HEK293 (cell line): ENCODE results near the gene CAMKMT.

Experiments used
- CTCF ChIA-PET: fragments of 350-600 bp; formaldehyde crosslinking; extraction: SDS; loops from one replicate; lab custom pipeline; 2021; ENCODE audit warnings: antibody characterized with exemption; lab: Yijun Ruan, JAX
- POLR2A ChIA-PET: fragments of 300-600 bp; formaldehyde crosslinking; extraction: SDS; loops from one replicate; lab custom pipeline; 2020; ENCODE audit warnings: antibody characterized with exemption, inconsistent platforms; lab: Yijun Ruan, JAX
- H3K27ac ChIP-seq: fragments of 200-500 bp; sonication (Bioruptor generic); 2 replicates; pipeline ENCODE4 v1.5.1; 2014; ENCODE audit warnings: low read depth, low read length, control low read depth, inconsistent platforms; ENCODE audit errors: extremely low read depth
- H3K36me3 ChIP-seq, 2 experiments: fragments of 200-500 bp in 1 of 2; sonication (Bioruptor generic) in 1 of 2; 1 replicate in 1 of 2; 2 replicates in 1 of 2; pipeline ENCODE4 v1.5.1; 2014 to 2017; ENCODE audit warnings: inconsistent platforms in 2 of 2, low read length in 2 of 2; ENCODE audit not compliant: control insufficient read depth in 2 of 2, insufficient read depth in 1 of 2
- H3K4me1 ChIP-seq: fragments of 200-500 bp; sonication (Bioruptor generic); 2 replicates; pipeline ENCODE4 v1.5.1; 2014; ENCODE audit warnings: mild to moderate bottlenecking, low read length, inconsistent platforms; ENCODE audit not compliant: control insufficient read depth, insufficient read depth
- H3K4me3 ChIP-seq: 2 replicates; pipeline ENCODE4 v1.5.1; 2011; ENCODE audit warnings: low read depth, mild to moderate bottlenecking, control low read depth, low read length, moderate library complexity
- H3K9me3 ChIP-seq: fragments of 200-500 bp; sonication (Bioruptor generic); 2 replicates; pipeline ENCODE4 v1.5.1; 2014; ENCODE audit warnings: low read depth, low read length, inconsistent platforms; ENCODE audit not compliant: control insufficient read depth, insufficient read depth
- GLI2 ChIP-seq: fragments of 450-650 bp; formaldehyde crosslinking; IDR thresholded peaks from 2 replicates; pipeline ENCODE4; 2017; ENCODE audit warnings: missing biosample characterization, missing genetic modification characterization, low read depth, borderline replicate concordance
- IKZF3 ChIP-seq: fragments of 450-650 bp; IDR thresholded peaks from 2 replicates; pipeline ENCODE4 v1.5.0; 2018; ENCODE audit warnings: missing biosample characterization, mild to moderate bottlenecking, missing genetic modification characterization, moderate library complexity
- SP3 ChIP-seq: fragments of 450-650 bp; formaldehyde crosslinking; IDR thresholded peaks from 2 replicates; pipeline ENCODE4 v1.5.1; 2016; ENCODE audit warnings: missing biosample characterization, missing genetic modification characterization
- SP7 ChIP-seq: fragments of 450-650 bp; formaldehyde crosslinking; IDR thresholded peaks from 2 replicates; pipeline ENCODE4 v1.5.1; 2016; ENCODE audit warnings: missing biosample characterization, missing genetic modification characterization
- ZBTB17 ChIP-seq: fragments of 450-650 bp; formaldehyde crosslinking; IDR thresholded peaks from 2 replicates; pipeline ENCODE4 v1.5.1; 2016; ENCODE audit warnings: missing biosample characterization, missing genetic modification characterization
- ZFHX2 ChIP-seq: fragments of 450-650 bp; formaldehyde crosslinking; conservative IDR thresholded peaks from 2 replicates; pipeline ENCODE4 v1.5.1; 2016; ENCODE audit warnings: missing biosample characterization, missing genetic modification characterization
- ZIC2 ChIP-seq: fragments of 450-650 bp; formaldehyde crosslinking; IDR thresholded peaks from 2 replicates; pipeline ENCODE4 v1.5.1; 2016; ENCODE audit warnings: missing biosample characterization, missing genetic modification characterization
- ZNF335 ChIP-seq: fragments of 450-650 bp; formaldehyde crosslinking; conservative IDR thresholded peaks from 2 replicates; pipeline ENCODE4 v1.5.1; 2016; ENCODE audit warnings: missing biosample characterization, missing genetic modification characterization
- ZNF560 ChIP-seq: fragments of 450-650 bp; formaldehyde crosslinking; IDR thresholded peaks from 2 replicates; pipeline ENCODE4 v1.5.1; 2017; ENCODE audit warnings: missing biosample characterization, missing genetic modification characterization, borderline replicate concordance
- ZNF600 ChIP-seq: fragments of 450-650 bp; formaldehyde crosslinking; IDR thresholded peaks from 2 replicates; pipeline ENCODE4 v1.5.1; 2016; ENCODE audit warnings: missing biosample characterization, missing genetic modification characterization
- ZNF610 ChIP-seq: fragments of 450-650 bp; formaldehyde crosslinking; IDR thresholded peaks from 2 replicates; pipeline ENCODE4 v1.5.1; 2016; ENCODE audit warnings: missing biosample characterization, missing genetic modification characterization, borderline replicate concordance
- ZNF837 ChIP-seq: fragments of 450-650 bp; formaldehyde crosslinking; IDR thresholded peaks from 2 replicates; pipeline ENCODE4 v1.5.1; 2016; ENCODE audit warnings: missing biosample characterization, missing genetic modification characterization
- ZSCAN23 ChIP-seq: fragments of 450-650 bp; formaldehyde crosslinking; IDR thresholded peaks from 2 replicates; pipeline ENCODE4 v1.5.1; 2016; ENCODE audit warnings: missing biosample characterization, missing genetic modification characterization
- TF ChIP-seq, protein P1 (sequence below): fragments of 450-650 bp; formaldehyde crosslinking; conservative IDR thresholded peaks from 2 replicates; pipeline ENCODE4 v1.5.1; 2016; ENCODE audit warnings: low read depth, missing biosample characterization, missing genetic modification characterization
- TF ChIP-seq, protein P2 (sequence below): fragments of 450-650 bp; formaldehyde crosslinking; optimal IDR thresholded peaks from 2 replicates; pipeline ENCODE3; 2016; ENCODE audit warnings: missing biosample characterization, mild to moderate bottlenecking, missing genetic modification characterization
- TF ChIP-seq, protein P3 (sequence below): sonication (generic); formaldehyde crosslinking; IDR thresholded peaks from 2 replicates; pipeline ENCODE4 v1.8.1; 2022; ENCODE audit warnings: mild to moderate bottlenecking, moderate library complexity, missing genetic modification reagents
- TF ChIP-seq, protein P4 (sequence below): fragments of 450-650 bp; formaldehyde crosslinking; IDR thresholded peaks from 2 replicates; pipeline ENCODE4 v1.5.1; 2017; ENCODE audit warnings: missing biosample characterization, mild to moderate bottlenecking, missing genetic modification characterization, moderate library complexity
- TF ChIP-seq, protein P5 (sequence below): fragments of 450-650 bp; formaldehyde crosslinking; IDR thresholded peaks from 2 replicates; pipeline ENCODE4 v1.5.1; 2016; ENCODE audit warnings: missing biosample characterization, missing genetic modification characterization
- TF ChIP-seq, protein P6 (sequence below): fragments of 450-650 bp; formaldehyde crosslinking; IDR thresholded peaks from 2 replicates; pipeline ENCODE4 v1.5.1; 2016; ENCODE audit warnings: missing biosample characterization, missing genetic modification characterization
- TF ChIP-seq, protein P7 (sequence below): fragments of 450-650 bp; formaldehyde crosslinking; IDR thresholded peaks from 2 replicates; pipeline ENCODE4 v1.5.1; 2016; ENCODE audit warnings: missing biosample characterization, missing genetic modification characterization

The CAMKMT gene

DNA sequence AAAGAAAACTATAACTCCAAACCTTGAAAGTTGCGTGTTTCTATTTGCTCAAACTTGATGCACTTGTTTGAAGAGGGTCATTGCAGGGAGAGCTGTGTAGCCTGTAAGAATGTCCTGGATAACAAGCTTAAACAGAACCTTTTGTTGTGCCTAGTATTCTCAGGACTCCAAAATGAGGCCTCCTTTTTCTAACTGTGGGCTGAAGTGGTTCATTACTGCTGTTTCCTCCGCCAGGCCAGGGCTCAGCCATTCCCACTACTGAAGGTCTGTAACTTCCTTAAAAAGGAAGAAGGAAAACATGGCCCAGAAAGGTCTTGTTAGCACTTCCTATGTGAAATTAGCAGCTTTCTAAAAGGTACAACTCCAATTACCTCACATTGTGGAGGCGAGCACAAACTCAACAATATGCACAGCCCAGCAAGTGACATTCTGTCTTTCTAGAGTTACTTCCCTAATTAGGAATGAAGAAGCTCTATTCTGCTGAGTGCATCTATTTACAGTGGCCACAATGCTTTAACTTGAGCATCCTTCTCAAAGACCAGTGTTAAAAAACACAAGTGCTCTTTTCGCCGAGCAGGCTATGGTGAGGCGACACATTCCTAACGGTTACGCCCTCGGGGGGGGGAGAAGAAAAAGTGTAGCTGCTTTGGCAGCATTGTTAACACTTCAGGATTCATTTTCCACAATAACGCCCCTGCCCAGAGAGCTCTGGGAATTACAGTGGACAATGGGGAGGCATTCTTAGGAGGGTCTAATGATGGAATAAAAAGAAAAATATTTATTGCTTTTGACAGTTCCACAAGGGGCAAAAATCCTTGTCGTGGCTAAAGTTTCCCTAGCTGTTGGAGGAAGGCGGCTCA, 442.9 kb downstream of the CAMKMT start:
- Histone ChIP-seq H3K9me3 (no peaks in the 10 kb centered on the region), H3K4me3 (no peak overlapping the region), H3K27ac (no peak overlapping the region), H3K4me1 (no peaks in the 10 kb centered on the region), H3K36me3 (no peaks in the 10 kb centered on the region)
- ChIA-PET CTCF (interaction anchor here (0.6 to 0.7 kb wide), 2 partner anchors 103 to 1041 kb away, joined by 3 read pairs; no protein-coding TSS in a partner anchor), POLR2A (no interaction called here)
- TF ChIP-seq ZNF560 (no peak), ZSCAN23 (tag by site-specific recombination) (no peak), ZNF610 (no peak), ZBTB17 (no peak), ZNF335 (tag by site-specific recombination) (no peak), GLI2 (tag by site-specific recombination) (no peak), ZIC2 (tag by site-specific recombination) (no peak), SP3 (no peak), ZFHX2 (tag by site-specific recombination) (no peak), IKZF3 (no peak), SP7 (tag by site-specific recombination) (no peak), ZNF837 (tag by site-specific recombination) (no peak), ZNF600 (tag by site-specific recombination) (no peak)
- TF ChIP-seq, protein P1, sequence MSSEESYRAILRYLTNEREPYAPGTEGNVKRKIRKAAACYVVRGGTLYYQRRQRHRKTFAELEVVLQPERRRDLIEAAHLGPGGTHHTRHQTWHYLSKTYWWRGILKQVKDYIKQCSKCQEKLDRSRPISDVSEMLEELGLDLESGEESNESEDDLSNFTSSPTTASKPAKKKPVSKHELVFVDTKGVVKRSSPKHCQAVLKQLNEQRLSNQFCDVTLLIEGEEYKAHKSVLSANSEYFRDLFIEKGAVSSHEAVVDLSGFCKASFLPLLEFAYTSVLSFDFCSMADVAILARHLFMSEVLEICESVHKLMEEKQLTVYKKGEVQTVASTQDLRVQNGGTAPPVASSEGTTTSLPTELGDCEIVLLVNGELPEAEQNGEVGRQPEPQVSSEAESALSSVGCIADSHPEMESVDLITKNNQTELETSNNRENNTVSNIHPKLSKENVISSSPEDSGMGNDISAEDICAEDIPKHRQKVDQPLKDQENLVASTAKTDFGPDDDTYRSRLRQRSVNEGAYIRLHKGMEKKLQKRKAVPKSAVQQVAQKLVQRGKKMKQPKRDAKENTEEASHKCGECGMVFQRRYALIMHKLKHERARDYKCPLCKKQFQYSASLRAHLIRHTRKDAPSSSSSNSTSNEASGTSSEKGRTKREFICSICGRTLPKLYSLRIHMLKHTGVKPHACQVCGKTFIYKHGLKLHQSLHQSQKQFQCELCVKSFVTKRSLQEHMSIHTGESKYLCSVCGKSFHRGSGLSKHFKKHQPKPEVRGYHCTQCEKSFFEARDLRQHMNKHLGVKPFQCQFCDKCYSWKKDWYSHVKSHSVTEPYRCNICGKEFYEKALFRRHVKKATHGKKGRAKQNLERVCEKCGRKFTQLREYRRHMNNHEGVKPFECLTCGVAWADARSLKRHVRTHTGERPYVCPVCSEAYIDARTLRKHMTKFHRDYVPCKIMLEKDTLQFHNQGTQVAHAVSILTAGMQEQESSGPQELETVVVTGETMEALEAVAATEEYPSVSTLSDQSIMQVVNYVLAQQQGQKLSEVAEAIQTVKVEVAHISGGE = no peak
- TF ChIP-seq, protein P2, sequence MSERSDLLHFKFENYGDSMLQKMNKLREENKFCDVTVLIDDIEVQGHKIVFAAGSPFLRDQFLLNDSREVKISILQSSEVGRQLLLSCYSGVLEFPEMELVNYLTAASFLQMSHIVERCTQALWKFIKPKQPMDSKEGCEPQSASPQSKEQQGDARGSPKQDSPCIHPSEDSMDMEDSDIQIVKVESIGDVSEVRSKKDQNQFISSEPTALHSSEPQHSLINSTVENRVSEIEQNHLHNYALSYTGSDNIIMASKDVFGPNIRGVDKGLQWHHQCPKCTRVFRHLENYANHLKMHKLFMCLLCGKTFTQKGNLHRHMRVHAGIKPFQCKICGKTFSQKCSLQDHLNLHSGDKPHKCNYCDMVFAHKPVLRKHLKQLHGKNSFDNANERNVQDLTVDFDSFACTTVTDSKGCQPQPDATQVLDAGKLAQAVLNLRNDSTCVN (tag by site-specific recombination) = no peak
- TF ChIP-seq, protein P3, sequence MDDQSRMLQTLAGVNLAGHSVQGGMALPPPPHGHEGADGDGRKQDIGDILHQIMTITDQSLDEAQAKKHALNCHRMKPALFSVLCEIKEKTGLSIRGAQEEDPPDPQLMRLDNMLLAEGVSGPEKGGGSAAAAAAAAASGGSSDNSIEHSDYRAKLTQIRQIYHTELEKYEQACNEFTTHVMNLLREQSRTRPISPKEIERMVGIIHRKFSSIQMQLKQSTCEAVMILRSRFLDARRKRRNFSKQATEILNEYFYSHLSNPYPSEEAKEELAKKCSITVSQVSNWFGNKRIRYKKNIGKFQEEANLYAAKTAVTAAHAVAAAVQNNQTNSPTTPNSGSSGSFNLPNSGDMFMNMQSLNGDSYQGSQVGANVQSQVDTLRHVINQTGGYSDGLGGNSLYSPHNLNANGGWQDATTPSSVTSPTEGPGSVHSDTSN (CRISPR knock-in tag) = no peak
- TF ChIP-seq, protein P4, sequence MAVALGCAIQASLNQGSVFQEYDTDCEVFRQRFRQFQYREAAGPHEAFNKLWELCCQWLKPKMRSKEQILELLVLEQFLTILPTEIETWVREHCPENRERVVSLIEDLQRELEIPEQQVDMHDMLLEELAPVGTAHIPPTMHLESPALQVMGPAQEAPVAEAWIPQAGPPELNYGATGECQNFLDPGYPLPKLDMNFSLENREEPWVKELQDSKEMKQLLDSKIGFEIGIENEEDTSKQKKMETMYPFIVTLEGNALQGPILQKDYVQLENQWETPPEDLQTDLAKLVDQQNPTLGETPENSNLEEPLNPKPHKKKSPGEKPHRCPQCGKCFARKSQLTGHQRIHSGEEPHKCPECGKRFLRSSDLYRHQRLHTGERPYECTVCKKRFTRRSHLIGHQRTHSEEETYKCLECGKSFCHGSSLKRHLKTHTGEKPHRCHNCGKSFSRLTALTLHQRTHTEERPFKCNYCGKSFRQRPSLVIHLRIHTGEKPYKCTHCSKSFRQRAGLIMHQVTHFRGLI (tag by site-specific recombination) = no peak
- TF ChIP-seq, protein P5, sequence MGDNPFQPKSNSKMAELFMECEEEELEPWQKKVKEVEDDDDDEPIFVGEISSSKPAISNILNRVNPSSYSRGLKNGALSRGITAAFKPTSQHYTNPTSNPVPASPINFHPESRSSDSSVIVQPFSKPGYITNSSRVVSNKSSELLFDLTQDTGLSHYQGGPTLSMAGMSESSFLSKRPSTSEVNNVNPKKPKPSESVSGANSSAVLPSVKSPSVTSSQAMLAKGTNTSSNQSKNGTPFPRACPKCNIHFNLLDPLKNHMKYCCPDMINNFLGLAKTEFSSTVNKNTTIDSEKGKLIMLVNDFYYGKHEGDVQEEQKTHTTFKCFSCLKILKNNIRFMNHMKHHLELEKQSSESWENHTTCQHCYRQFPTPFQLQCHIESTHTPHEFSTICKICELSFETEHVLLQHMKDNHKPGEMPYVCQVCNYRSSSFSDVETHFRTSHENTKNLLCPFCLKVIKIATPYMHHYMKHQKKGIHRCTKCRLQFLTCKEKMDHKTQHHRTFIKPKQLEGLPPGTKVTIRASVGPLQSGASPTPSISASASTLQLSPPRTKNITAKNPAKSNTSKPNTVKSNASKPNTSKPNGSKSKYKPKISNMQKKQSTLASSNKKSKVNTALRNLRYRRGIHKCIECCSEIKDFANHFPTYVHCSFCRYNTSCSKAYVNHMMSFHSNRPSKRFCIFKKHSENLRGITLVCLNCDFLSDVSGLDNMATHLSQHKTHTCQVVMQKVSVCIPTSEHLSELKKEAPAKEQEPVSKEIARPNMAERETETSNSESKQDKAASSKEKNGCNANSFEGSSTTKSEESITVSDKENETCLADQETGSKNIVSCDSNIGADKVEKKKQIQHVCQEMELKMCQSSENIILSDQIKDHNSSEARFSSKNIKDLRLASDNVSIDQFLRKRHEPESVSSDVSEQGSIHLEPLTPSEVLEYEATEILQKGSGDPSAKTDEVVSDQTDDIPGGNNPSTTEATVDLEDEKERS (tag by site-specific recombination) = no peak
- TF ChIP-seq, protein P6, sequence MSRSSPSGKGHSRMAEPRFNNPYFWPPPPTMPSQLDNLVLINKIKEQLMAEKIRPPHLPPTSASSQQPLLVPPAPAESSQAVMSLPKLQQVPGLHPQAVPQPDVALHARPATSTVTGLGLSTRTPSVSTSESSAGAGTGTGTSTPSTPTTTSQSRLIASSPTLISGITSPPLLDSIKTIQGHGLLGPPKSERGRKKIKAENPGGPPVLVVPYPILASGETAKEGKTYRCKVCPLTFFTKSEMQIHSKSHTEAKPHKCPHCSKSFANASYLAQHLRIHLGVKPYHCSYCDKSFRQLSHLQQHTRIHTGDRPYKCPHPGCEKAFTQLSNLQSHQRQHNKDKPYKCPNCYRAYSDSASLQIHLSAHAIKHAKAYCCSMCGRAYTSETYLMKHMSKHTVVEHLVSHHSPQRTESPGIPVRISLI (tag by site-specific recombination) = no peak
- TF ChIP-seq, protein P7, sequence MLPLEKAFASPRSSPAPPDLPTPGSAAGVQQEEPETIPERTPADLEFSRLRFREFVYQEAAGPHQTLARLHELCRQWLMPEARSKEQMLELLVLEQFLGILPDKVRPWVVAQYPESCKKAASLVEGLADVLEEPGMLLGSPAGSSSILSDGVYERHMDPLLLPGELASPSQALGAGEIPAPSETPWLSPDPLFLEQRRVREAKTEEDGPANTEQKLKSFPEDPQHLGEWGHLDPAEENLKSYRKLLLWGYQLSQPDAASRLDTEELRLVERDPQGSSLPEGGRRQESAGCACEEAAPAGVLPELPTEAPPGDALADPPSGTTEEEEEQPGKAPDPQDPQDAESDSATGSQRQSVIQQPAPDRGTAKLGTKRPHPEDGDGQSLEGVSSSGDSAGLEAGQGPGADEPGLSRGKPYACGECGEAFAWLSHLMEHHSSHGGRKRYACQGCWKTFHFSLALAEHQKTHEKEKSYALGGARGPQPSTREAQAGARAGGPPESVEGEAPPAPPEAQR = no peak
